Adipocyte (in vitro differentiated cells): Measurements from ENCODE around the gene CHMP5.
A peak's percentile ranks its signal among the peaks of the same experiment; 100 is the strongest.

ENCODE experiments used
- DNase-seq: peaks from one replicate; pipeline ENCODE4 v3.0.0-alpha.2; 2015; ENCODE audit warnings: low read depth
- H3K27me3 ChIP-seq: replicated peaks from 2 replicates; pipeline ENCODE4 v1.7.0; 2013; ENCODE audit warnings: mild to moderate bottlenecking, low read length, moderate library complexity; ENCODE audit not compliant: control insufficient read depth, insufficient read depth
- H3K36me3 ChIP-seq: 2 replicates; pipeline ENCODE4 v1.7.0; 2013; ENCODE audit warnings: low read length, mild to moderate bottlenecking, moderate library complexity; ENCODE audit not compliant: control insufficient read depth, insufficient read depth, severe bottlenecking
- H3K4me1 ChIP-seq: 2 replicates; pipeline ENCODE4 v1.7.0; 2013; ENCODE audit warnings: mild to moderate bottlenecking, low read length, moderate library complexity; ENCODE audit not compliant: control insufficient read depth, insufficient read depth
- H3K4me3 ChIP-seq: 2 replicates; pipeline ENCODE4 v1.7.0; 2013; ENCODE audit warnings: mild to moderate bottlenecking, low read length, moderate library complexity
- H3K9ac ChIP-seq: 2 replicates; pipeline ENCODE4 v1.7.0; 2013; ENCODE audit warnings: mild to moderate bottlenecking, low read length, moderate library complexity
- H3K9me3 ChIP-seq: 2 replicates; pipeline ENCODE4 v1.7.0; 2013; ENCODE audit warnings: mild to moderate bottlenecking, low read length, moderate library complexity; ENCODE audit not compliant: control insufficient read depth

CHMP5 gene

DNA sequence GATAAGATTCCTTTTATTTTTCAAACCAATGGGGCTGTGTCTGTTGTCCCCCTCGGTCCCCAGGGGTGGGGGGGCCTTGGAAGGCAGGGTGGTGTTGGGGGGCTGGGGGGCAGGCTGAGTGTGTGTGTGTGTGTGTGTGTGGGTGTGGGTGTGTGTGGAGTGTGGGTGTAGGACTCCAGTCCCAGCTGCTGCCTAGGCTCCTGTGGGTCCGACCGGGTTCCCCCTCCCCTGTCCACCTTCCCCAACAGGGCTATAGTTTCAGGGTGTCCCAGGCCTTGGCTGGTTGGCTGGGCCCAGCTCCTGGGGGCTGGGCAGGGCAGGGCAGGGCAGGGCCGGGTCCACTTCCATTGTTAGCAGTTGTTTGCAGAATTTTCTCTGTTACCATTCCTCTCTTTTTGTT lies 23.4 kb downstream of the CHMP5 start:
- Histone ChIP-seq H3K27me3 (no peaks in the 10 kb centered on the region), H3K4me3 (no peak overlapping the region), H3K9me3 (no peaks in the 10 kb centered on the region), H3K4me1 (peaks cover 25% of the 10 kb centered on the region), H3K9ac (no peak overlapping the region), H3K36me3 (peaks cover 18% of the 10 kb centered on the region)
- no peak for DNase-seq

DNA sequence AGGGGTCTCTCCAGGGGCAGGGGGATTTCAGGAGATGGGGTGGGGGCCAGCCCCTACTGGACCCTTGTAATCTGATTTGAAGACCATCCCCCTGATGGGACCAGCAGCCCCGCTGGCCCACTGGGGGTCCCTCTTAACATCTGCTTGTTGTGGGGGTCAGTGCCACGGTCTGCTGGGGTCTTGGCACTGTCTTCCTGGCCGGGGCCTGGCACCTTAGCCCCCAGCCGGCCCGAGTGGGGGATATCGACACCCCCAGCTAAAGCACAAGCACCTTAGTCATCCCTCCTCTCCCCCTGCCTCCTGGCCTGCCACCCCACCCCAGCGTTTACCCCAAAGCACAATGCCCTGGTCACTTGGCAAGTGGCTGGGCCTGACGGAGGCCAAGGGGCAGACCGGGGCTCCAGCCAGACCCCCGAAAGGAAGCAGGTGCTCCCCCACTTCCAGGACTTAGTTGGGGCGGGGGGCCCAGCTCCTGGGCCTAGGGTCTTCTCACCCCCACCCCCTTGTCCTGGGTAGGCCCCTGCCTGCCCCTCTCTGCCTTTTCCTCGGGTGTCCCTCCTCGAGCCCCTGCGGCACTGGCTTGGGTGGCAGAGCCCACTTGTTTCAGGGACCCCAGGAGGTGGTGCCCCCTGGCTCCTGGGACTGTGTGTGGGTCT lies 24.1 kb downstream of the CHMP5 start:
- DNase-seq: no peak
- peaks cover 12% of the 10 kb centered on the region for H3K36me3 ChIP-seq
- no peaks in the 10 kb centered on the region for H3K9me3 ChIP-seq
- H3K27me3 ChIP-seq: no peaks in the 10 kb centered on the region
- peaks cover 32% of the 10 kb centered on the region for H3K4me1 ChIP-seq
- H3K9ac ChIP-seq: peak overlapping the region; percentile 98
- no peak overlapping the region for H3K4me3 ChIP-seq

DNA sequence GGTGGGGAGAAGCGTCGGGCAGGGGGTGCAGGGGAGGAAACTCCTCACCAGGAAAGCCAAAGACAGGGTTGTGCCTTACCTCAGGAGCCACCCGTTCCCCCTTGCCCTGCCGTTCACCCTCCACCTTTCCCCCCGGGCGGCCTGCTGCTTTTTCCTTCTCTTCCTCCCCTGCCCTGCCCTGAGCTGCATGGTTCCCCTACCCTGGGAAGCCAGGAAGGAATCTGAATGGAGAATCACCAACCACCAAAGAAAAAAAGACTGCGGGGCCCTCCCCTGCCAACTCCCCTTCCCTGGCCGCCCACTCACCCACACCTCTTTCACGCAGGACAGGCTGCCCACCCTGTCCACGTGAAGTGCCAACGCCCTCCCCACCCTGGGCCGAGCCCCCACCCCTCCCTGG lies 24.6 kb downstream of the CHMP5 start:
- peak overlapping the region; percentile 95 for H3K4me3 ChIP-seq
- H3K4me1 ChIP-seq: peaks cover 33% of the 10 kb centered on the region
- H3K27me3 ChIP-seq: no peaks in the 10 kb centered on the region
- peaks cover 14% of the 10 kb centered on the region for H3K36me3 ChIP-seq
- peak overlapping the region; percentile 98 for H3K9ac ChIP-seq
- DNase-seq: peak; percentile 19
- H3K9me3 ChIP-seq: no peaks in the 10 kb centered on the region

DNA sequence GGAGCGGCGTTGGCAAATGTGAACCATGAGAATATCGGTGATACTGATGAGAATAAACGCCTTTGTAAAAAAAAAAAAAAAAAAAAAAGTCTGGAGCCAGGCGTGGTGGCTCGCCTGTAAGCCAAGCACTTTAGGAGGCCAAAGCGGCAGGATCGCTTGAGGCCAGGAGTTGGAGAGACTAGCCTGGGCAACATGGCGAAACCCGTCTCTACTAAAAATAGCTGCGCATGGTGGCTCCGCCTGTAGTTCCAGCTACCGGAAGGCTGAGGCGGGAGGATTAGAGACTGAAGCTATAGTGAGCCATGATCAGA lies 25.0 kb downstream of the CHMP5 start:
- no peaks in the 10 kb centered on the region for H3K27me3 ChIP-seq
- H3K4me1 ChIP-seq: peaks cover 33% of the 10 kb centered on the region
- H3K36me3 ChIP-seq: peaks cover 18% of the 10 kb centered on the region
- DNase-seq: no peak
- peak overlapping the region; percentile 95 for H3K4me3 ChIP-seq
- no peaks in the 10 kb centered on the region for H3K9me3 ChIP-seq
- H3K9ac ChIP-seq: peak overlapping the region; percentile 98

DNA sequence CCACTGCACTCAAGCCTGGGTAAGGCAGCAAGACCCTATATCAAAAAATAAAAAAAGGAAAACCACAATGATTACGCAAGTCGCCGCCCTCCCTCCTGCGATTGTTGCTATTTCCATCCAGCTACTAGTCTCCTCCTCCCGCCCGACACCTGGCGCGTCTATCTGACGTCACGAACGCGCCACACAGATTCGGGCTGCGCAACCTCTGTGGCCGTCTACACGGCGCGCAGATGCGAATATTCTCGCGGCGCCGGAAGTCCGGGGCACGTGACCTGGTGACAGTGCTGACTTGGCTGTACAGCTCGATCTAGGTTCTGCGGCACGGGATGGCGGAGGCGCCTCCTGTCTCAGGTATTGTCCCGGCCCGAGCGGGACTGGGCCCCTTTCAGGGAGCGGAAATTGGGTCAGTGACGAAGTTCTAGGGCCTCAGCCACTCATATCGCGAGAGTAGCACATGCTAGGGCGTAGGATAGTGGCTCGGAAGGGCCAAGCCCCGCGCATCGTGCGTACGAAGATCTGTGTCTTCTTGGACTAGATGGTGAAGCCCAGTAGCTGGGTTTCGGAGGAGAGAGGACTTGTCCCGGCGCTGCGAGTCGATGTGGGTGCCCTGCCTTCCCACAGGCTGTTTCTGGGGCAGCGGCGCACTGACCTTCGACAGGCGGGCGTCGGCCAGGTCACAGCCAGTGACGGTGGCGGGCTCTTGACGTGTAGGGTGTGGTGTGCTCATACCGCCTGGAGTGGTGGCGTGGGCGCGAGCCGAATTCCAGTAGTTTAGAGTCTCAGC lies 25.6 kb downstream of the CHMP5 start, which contains the start of gene NFX1:
NFX1 (plus strand) TSS at position 270 of the 784 bp plus-strand sequence; CDS start at position 327, 57 bp downstream.
- peak within 1 kb of the TSS; percentile 98 for H3K9ac ChIP-seq
- peaks cover 33% of the 10 kb centered on the region for H3K4me1 ChIP-seq
- no peaks in the 10 kb centered on the region for H3K9me3 ChIP-seq
- H3K36me3 ChIP-seq: peaks cover 23% of the 10 kb centered on the region
- peak within 1 kb of the TSS; percentile 95 for H3K4me3 ChIP-seq
- peak; percentile 99 for DNase-seq
- no peaks in the 10 kb centered on the region for H3K27me3 ChIP-seq

DNA sequence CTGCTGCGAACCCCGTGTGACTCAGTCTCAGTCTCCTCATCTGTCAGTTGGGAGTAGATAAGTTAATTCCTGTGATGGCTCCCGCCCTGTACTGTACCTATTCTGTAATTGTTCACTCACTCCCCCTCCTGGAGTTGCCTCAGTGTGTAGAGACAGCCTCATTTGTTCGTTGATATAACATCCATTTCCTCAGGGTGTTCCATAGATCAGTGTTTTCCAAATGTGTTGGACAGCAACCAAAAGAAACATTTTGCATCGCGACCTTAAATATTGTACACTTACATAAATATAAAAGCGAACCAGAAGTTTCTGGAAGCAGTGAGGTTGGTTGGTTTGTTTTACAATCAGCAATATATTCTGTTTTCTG lies 26.2 kb downstream of the CHMP5 start:
- DNase-seq: no peak
- Histone ChIP-seq H3K36me3 (peaks cover 28% of the 10 kb centered on the region), H3K4me1 (peaks cover 33% of the 10 kb centered on the region), H3K9ac (peak overlapping the region; percentile 98), H3K27me3 (no peaks in the 10 kb centered on the region), H3K9me3 (no peaks in the 10 kb centered on the region), H3K4me3 (peak overlapping the region; percentile 95)

DNA sequence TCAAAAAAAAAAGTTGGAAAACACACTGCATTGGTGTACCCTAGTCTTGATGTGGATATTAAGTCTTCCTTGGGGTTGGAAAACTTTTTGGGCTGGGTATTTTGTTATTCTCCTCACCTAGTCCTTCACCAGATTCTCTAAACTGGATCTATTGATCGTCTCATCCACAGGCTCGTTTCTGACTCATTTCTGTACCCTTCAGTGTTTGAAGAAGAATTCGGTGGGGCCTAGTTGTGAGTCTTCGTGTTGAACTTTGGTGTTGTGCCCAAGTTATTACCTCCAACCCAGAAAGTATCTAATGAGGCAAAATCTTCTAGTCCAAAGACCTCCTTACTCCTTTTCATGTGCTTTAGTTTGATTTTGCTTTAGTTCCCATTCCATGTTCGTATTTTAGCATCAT lies 27.1 kb downstream of the CHMP5 start:
- H3K4me3 ChIP-seq: peak overlapping the region; percentile 95
- peaks cover 37% of the 10 kb centered on the region for H3K36me3 ChIP-seq
- no peaks in the 10 kb centered on the region for H3K9me3 ChIP-seq
- H3K27me3 ChIP-seq: no peaks in the 10 kb centered on the region
- H3K4me1 ChIP-seq: peaks cover 38% of the 10 kb centered on the region
- H3K9ac ChIP-seq: no peak overlapping the region
- no peak for DNase-seq

DNA sequence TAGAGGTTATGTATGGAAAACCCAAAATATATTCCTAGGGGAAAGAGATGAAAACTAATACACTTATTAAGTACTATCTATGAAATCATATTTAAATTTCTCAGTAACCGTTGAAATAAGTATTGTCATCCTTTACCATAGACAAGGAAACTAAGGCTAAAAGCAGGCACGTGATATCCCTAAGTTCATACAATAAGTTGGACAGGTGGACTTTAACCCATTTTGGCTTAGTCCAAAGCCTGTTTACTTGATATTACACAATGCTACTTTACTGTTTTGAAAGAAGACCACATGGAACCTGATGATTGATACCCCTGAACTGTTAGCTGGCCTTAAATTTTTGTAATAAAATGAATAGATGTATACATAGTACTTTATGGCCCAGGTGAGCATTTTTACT lies 28.9 kb downstream of the CHMP5 start:
- DNase-seq: no peak
- peaks cover 39% of the 10 kb centered on the region for H3K4me1 ChIP-seq
- H3K36me3 ChIP-seq: peaks cover 55% of the 10 kb centered on the region

DNA sequence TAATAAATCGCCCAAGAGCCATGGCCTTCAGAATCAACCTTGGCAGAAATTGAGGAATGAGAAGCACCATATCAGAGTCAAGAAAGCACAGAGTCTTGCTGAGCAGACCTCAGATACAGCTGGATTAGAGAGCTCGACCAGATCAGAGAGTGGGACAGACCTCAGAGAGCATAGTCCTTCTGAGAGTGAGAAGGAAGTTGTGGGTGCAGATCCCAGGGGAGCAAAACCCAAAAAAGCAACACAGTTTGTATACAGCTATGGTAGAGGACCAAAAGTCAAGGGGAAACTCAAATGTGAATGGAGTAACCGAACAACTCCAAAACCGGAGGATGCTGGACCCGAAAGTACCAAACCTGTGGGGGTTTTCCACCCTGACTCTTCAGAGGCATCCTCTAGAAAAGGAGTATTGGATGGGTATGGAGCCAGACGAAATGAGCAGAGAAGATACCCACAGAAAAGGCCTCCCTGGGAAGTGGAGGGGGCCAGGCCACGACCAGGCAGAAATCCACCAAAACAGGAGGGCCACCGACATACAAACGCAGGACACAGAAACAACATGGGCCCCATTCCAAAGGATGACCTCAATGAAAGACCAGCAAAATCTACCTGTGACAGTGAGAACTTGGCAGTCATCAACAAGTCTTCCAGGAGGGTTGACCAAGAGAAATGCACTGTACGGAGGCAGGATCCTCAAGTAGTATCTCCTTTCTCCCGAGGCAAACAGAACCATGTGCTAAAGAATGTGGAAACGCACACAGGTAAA lies 30.0 kb downstream of the CHMP5 start:
- no peak for DNase-seq
- peaks cover 65% of the 10 kb centered on the region for H3K36me3 ChIP-seq

More for the DNA sequence above, 28.9 kb downstream of the CHMP5 start:
- no peak overlapping the region for H3K9ac ChIP-seq
- H3K4me3 ChIP-seq: no peak overlapping the region
- no peaks in the 10 kb centered on the region for H3K27me3 ChIP-seq
- no peaks in the 10 kb centered on the region for H3K9me3 ChIP-seq

DNA sequence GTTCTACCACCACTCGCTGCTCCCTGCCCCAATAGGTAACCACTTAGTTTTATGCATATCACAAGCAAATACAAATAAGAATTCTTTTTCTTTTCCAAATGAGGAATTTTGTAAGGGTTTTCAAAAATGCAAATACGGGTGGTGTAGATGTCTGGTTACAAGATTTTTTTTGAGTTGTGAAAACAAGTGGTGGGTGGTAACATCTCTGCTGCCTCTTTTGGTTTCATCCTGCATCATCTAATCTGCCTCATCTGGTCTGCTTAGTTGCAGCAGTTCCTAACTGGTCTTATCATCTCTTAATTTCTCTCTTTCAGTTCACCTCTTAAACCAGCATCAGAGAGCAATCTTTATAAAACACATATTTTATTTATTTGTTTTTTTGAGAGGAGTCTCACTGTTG lies 30.7 kb downstream of the CHMP5 start:
- DNase-seq: no peak
- no peaks in the 10 kb centered on the region for H3K27me3 ChIP-seq
- no peaks in the 10 kb centered on the region for H3K9me3 ChIP-seq
- H3K4me1 ChIP-seq: peaks cover 39% of the 10 kb centered on the region
- no peak overlapping the region for H3K9ac ChIP-seq
- H3K4me3 ChIP-seq: no peak overlapping the region
- H3K36me3 ChIP-seq: peaks cover 70% of the 10 kb centered on the region

More for the DNA sequence above, 30.0 kb downstream of the CHMP5 start:
- Histone ChIP-seq H3K27me3 (no peaks in the 10 kb centered on the region), H3K9me3 (no peaks in the 10 kb centered on the region), H3K9ac (no peak overlapping the region), H3K4me1 (peaks cover 39% of the 10 kb centered on the region), H3K4me3 (no peak overlapping the region)

DNA sequence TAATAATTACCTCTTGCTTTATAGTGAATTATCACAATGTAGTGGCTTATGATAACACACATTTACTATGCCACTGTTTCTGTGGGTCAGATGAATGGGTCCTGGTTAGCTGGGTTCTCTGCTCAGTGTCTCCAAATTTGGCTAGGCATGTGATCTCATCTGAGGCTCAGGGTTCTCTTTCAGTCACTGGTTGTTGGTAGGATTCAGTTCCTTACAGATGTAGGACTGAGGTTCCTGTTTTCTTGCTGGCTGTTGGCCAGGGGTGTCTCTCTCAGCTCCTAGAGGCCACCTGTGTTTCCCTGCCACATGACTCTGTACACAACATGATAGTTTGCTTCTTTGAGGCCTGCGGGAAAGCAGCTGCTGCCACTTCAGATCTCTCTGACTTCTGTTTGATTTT lies 32.6 kb downstream of the CHMP5 start:
- H3K9me3 ChIP-seq: no peaks in the 10 kb centered on the region
- H3K4me1 ChIP-seq: peaks cover 26% of the 10 kb centered on the region
- H3K9ac ChIP-seq: no peak overlapping the region
- no peak overlapping the region for H3K4me3 ChIP-seq
- no peak for DNase-seq
- H3K27me3 ChIP-seq: no peaks in the 10 kb centered on the region
- H3K36me3 ChIP-seq: peaks cover 81% of the 10 kb centered on the region
